Urinary bladder (tissue), 4 donors: Measurements from ENCODE around the gene FGD4. TPM values are rescaled to one million over a fixed set of nuclear protein-coding genes. Genes with fewer than 3 reads are reported as not detected.

Experiments
- DNase-seq: peaks from one replicate; pipeline ENCODE4 v3.0.0-alpha.2; 2015; ENCODE audit errors: extremely low spot score
- H3K27ac ChIP-seq: one replicate; pipeline ENCODE4 v1.5.1; 2013; ENCODE audit warnings: low read depth, mild to moderate bottlenecking, moderate library complexity
- H3K36me3 ChIP-seq: one replicate; pipeline ENCODE4 v1.6.1; 2013; ENCODE audit warnings: mild to moderate bottlenecking, moderate library complexity; ENCODE audit not compliant: insufficient read depth
- H3K4me1 ChIP-seq: one replicate; pipeline ENCODE4 v1.6.1; 2013; ENCODE audit warnings: mild to moderate bottlenecking, moderate library complexity; ENCODE audit not compliant: insufficient read depth
- H3K4me3 ChIP-seq: one replicate; pipeline ENCODE4 v1.5.1; 2013; ENCODE audit warnings: low read depth, low read length
- WGBS: extraction: QIAGEN DNeasy Blood & Tissue Kit; methylation state at CpG from one replicate; pipeline ENCODE4 v1.1.7; 2013; 5-methylcytosine and 5-hydroxymethylcytosine counted together
- polyA plus RNA-seq: library from polyadenylated mRNA; stranded (reverse); fragments of 200-250 nt; gene quantifications from one replicate; pipeline ENCODE4 v1.2.3, GENCODE V29; 2013
- total RNA-seq: library from RNA; depleted of rRNA; stranded (reverse); fragments of >200 nt; gene quantifications from one replicate; pipeline ENCODE4 v1.2.3, GENCODE V29; 2014
- donor health status: healthy with polysubstance abuse.
- donor health status: healthy.

FGD4 gene
- total and polyA plus RNA-seq, 2 donors, result 4.2 to 24.8 TPM

DNA sequence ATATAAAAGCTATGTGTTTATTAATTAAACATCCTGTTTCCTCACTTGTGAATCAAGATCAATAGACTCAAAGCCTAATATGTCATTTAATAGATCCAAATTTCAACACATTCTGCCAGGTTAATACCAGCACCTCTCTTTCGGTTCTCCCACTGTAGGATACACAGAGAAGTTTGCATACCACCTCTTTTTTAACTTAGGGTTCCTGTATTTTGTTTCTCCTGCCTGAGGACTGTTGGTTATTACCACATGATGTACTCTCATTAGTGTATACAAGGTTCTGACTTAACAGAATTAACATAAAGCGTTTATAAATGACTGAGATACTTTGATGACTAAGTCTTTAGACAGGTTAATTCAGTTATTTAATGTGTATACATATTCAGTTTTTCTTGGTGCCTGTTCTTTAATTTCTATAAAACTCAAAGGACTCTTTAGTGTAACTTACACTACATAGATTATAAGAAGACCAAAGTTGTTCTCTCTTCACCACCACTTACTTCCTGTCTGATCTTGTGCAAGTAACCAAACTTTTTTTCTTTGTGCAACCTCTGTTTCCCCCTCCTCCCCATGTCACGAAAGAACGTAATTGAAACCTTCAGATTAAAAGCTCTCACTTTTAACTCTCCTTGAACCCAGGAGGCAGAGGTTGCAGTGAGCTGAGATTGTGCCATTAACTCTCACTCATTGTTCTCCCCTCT, 190.0 kb downstream of the FGD4 start:
- no peak for DNase-seq
- Histone ChIP-seq H3K36me3 (peaks cover 2% of the 10 kb centered on the region), H3K27ac (no peak overlapping the region), H3K4me1 (no peaks in the 10 kb centered on the region), H3K4me3 (no peak overlapping the region)
- 68% methylated on average over 4 of the region's 4 CpGs for WGBS

DNA sequence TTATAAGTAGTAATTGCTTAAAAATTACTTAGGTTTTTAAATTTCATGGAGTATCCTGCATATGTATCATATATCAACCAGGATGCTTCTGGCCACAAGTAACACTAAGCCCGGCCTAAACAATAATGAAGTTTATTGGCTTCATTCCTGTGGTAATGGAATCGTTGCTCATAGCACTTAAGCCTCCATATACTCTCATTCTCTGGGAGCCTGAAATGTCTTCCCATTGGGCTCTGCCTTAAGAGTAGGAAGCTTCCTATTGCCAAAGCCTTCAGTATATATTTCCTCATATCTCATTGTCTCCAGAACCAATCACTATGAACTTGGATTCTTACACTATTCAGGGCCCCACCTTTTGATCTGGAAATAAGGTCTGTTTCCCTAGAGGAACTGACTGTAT, 195.9 kb downstream of the FGD4 start:
- Histone ChIP-seq H3K4me1 (no peaks in the 10 kb centered on the region), H3K27ac (no peak overlapping the region), H3K36me3 (peaks cover 2% of the 10 kb centered on the region), H3K4me3 (no peak overlapping the region)
- no peak for DNase-seq
- 48% methylated on average over 2 of the region's 2 CpGs for WGBS

DNA sequence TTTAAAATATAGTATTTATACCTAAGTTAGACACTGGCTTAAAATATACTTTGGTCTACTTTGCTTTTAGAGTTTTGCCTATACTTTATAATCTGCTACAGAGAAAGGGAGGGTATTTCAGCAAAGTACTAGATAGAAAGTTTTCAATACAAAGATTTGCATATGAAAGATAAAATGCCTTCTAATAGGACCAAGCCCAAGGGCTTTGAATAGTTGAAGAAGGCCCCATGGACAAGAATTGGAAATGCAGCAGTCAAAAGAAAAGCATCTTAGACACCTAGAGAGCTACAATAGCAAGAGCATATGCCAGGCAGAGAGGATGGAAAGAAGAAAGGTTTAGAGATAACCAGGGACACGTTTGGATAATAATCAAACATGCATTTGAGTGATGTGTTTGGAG, 196.7 kb downstream of the FGD4 start:
- no peak for DNase-seq

DNA sequence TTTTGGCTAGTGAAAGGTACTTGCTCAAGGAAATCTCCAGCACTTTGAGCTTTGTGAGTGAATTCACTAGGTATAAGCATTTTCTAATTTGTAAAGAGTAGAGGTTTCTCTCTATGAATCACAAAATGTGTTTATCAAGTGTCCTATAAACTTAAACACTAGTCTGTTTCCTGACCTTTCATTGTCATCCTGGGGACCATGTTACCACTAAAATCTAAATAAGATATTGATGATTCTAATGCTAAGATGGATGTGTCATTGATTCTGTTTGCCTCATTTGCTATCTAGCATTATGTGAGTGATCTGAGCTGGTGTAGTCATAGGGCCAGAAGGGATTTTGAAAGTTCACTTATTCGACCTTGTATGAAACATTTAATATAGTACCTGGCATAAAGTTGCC, 199.3 kb downstream of the FGD4 start:
- H3K4me3 ChIP-seq, result no peak overlapping the region
- H3K27ac ChIP-seq, result no peak overlapping the region
- no peak for DNase-seq
- no peaks in the 10 kb centered on the region for H3K36me3 ChIP-seq
- 89% methylated on average over 1 of the region's 1 CpG for WGBS
- H3K4me1 ChIP-seq, result no peaks in the 10 kb centered on the region

More for the DNA sequence above, 196.7 kb downstream of the FGD4 start:
- WGBS, result 38% methylated on average over 1 of the region's 1 CpG
- no peak overlapping the region for H3K27ac ChIP-seq
- H3K36me3 ChIP-seq, result no peaks in the 10 kb centered on the region
- H3K4me3 ChIP-seq, result no peak overlapping the region
- H3K4me1 ChIP-seq, result no peaks in the 10 kb centered on the region

DNA sequence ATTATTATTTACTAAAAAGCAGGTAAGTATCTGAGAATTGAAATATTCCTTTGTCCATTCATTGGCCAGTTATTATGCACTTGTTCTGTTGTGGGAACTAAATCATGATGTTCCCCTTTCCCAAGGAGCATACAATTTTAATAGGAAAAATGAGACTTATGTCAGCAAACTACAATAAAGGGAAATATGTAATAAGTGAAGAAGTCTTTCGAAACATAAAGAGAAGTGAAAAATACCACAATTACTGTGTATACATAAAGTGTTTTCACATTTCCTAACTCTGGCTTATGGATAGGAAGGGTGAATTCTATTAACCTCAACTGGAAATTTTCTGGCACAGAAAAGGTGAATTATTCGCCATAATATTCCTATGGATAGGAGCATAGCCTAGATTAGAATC, 201.3 kb downstream of the FGD4 start:
- Histone ChIP-seq H3K4me3 (no peak overlapping the region), H3K36me3 (no peaks in the 10 kb centered on the region), H3K27ac (no peak overlapping the region), H3K4me1 (no peaks in the 10 kb centered on the region)
- DNase-seq, result no peak
- 91% methylated on average over 2 of the region's 2 CpGs for WGBS

DNA sequence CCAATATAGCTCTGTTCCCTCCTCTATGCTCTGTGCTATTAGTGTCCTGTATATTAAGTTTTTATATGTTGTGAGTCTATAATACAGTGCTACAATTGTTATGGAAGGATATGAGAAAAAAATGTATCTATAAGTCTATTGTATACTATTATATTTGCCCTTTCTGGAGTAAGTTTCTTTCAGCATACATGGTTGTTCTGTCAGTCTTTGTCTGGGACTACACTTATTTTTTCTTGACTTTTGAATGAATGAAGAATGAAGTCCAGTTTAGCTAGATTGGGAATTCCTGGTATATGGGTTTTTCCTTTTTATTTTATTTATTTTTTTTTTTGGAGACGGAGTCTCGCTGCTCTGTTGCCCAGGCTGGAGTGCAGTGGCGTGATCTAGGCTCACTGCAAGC, 203.7 kb downstream of the FGD4 start:
- no peak overlapping the region for H3K4me3 ChIP-seq
- no peaks in the 10 kb centered on the region for H3K4me1 ChIP-seq
- H3K36me3 ChIP-seq, result no peaks in the 10 kb centered on the region
- WGBS, result 94% methylated on average over 3 of the region's 3 CpGs
- DNase-seq, result no peak
- H3K27ac ChIP-seq, result no peak overlapping the region

DNA sequence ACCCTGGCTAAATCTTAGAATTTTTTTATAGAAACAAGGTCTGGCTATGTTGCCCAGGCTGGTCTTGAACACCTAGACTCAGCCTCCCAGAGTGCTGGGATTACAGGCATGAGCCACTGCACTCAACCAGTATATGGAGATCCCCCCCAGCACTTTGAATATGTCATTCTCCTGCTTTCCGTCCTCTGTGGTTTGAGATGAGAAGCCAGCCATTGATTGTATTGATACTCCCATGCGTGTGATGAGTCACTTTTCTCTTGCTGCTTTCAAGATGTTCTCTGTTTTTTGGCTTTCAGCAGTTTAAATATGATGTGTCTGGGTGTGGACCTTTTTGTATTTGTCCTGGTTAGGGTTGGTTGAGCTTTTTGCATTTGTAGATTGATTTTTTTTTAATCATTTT, 204.5 kb downstream of the FGD4 start:
- Histone ChIP-seq H3K27ac (no peak overlapping the region), H3K4me3 (no peak overlapping the region), H3K36me3 (no peaks in the 10 kb centered on the region), H3K4me1 (no peaks in the 10 kb centered on the region)
- no peak for DNase-seq
- 82% methylated on average over 2 of the region's 2 CpGs for WGBS

DNA sequence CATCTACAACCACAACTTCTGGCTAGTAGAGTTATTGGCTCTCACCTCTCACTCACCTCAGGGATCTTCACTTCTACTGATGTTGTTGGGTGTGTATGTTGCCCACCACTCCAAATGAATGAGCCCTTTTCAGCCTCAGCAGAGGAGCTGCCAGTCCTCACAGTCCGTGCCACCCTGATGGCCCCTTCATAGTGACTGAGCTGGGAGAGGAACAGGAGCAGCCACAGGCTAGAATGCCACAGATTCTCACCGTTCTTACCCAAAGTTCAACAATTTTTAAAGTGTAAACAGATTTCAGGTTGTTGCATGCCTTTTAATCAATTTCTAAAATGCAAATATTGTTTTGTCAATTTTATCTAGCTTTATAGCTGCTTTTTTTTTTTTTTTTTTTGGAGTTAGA, 205.2 kb downstream of the FGD4 start:
- no peak overlapping the region for H3K27ac ChIP-seq
- no peaks in the 10 kb centered on the region for H3K36me3 ChIP-seq
- no peaks in the 10 kb centered on the region for H3K4me1 ChIP-seq
- DNase-seq, result no peak
- WGBS, result 68% methylated on average over 2 of the region's 2 CpGs
- H3K4me3 ChIP-seq, result no peak overlapping the region

DNA sequence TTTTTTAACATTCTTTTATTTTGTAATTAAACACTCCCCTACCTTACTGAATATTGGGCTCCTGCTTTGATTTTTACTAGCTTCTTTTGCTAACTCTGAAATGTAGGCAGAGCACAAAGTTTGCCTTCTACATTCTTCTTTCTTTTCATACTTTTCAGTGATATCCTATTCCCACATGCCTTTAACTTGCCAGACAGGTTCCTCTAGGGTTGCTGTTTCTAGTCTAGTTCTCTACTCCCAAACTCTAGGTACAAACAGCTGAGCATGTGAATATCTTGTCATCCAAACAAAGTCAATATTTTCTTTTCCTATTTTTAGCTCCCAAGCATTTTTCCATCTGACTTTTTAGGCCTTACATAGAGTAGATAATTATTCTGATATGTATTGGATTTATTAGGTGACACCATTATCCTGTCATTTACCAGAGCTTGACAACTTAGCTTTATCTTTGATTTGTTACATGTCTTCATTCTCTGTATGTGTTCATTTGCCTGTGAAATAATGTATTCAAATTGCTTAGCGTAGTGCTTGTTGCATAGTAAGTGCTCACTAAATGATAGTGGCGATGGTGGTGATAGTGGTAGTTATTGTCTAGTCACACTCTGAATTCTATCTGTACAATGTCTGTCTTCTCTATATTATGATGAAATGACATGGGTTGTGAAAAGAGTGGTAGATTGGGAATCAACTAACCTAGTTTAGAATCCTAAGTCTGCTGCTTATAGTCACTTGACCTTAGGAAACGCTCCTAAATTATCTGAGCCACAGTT, 206.2 kb downstream of the FGD4 start:
- no peak overlapping the region for H3K27ac ChIP-seq
- DNase-seq, result no peak
- H3K36me3 ChIP-seq, result no peaks in the 10 kb centered on the region
- 94% methylated on average over 3 of the region's 3 CpGs for WGBS
- no peaks in the 10 kb centered on the region for H3K4me1 ChIP-seq
- no peak overlapping the region for H3K4me3 ChIP-seq

DNA sequence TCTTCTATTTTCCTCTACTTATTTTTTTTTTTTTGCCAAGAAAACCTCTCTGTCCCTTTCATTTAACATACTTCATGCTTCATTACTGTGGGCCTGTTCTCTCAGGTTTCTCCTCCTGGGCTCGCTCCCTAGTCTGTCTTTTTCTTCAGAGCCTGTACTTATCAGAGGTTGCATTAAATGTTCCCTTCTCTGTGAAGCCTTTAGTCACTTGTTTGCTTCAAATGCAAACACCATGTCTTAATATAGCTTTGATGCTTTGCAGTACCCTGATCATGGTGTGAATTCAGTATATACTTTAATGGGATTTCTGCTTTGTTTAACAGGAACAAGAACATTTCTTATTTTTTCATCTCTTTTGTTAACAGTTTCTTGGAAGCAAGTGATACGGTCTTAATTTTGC, 207.1 kb downstream of the FGD4 start:
- Histone ChIP-seq H3K4me3 (no peak overlapping the region), H3K36me3 (no peaks in the 10 kb centered on the region), H3K27ac (no peak overlapping the region), H3K4me1 (no peaks in the 10 kb centered on the region)
- WGBS, result 56% methylated on average over 2 of the region's 2 CpGs
- no peak for DNase-seq

DNA sequence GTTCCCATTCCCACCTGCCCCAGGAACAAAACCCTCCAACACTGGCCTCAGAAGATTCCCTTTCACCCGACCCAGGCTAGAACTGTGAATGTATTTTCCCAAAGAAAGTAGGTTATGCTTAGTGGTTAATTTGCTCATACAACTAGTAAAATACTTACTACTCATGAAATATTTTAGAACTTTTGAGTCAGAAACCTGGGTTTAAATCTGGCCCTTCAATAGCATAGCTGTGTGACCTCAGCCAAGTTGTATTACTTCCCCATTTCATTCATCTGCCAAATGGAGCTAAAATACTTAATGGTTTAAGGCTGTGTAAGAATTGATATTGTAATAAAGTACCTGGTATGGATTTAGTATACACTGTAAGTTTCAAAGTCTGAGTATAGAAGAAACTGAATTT, 210.6 kb downstream of the FGD4 start:
- DNase-seq, result no peak
- whole genome bisulfite sequencing, result 95% methylated on average over 1 of the region's 1 CpG
- Histone ChIP-seq H3K27ac (no peak overlapping the region), H3K4me3 (no peak overlapping the region), H3K4me1 (no peaks in the 10 kb centered on the region), H3K36me3 (no peaks in the 10 kb centered on the region)

DNA sequence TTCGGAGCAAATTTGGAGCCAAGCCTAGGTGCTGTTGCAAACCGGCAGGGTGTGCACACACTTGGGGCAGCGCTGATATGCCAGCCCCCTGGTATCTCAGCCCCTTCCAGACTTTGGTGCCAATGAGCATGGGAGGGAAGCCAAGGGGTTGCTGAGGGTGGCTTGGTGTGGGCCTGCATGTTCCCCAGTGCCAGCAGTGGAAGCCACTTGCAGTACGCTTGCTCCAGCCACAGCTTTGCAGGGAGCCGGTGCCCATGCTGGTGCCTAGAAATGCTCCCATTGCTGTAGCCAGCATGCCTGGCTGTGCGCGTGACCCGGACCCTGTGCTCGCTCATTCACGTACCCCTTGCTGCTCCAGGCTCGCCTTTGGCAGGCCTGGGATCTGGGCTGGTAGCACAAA, 212.6 kb downstream of the FGD4 start:
- Histone ChIP-seq H3K4me3 (no peak overlapping the region), H3K36me3 (no peaks in the 10 kb centered on the region), H3K4me1 (no peaks in the 10 kb centered on the region), H3K27ac (no peak overlapping the region)
- WGBS, result 98% methylated on average over 11 of the region's 11 CpGs
- no peak for DNase-seq

DNA sequence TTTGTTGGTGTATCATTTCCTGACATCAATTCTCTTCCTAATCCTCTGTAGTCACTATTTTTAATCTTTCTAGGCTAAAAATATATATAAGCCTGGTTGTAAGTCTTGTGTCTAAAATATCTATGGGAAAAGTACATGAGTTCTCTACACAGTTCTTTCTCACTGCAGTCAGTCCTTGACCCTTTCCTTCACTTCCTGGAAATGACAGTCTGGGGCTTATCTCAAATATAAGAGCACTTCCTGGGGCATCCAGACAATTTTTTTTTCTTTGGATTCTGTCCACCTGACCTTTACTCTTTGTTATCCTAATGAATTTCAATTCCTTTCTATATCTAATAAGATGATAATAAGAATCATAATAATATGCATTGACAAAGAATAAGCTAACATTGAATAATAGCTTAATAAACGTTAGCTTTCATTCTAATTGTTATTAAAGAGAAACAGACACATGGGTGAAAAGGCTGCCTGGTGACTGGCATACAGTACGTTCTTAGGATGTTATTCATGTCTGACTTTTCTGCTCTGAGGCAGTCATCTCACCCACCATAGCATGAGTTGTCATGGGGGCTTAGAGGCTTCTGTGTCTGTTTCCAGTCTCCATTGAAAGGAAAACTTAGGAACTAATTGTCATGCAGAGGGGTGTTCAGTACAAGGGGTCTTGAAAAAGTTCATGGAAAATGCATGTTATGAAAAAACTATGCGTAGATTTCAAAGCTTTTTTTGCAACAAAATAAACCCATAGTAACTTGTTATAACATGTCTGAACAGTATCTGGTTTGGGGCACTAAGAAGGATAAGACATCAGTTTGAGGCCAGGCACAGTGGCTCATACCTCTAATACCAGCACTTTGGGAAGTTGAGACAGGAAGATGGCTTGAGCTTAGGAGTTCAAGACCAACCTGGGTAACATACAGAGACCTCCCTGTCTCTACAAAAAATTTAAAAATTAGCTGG, 213.6 kb downstream of the FGD4 start:
- H3K4me1 ChIP-seq, result no peaks in the 10 kb centered on the region
- H3K4me3 ChIP-seq, result no peak overlapping the region
- no peak overlapping the region for H3K27ac ChIP-seq
- no peak for DNase-seq
- 82% methylated on average over 3 of the region's 3 CpGs for WGBS
- H3K36me3 ChIP-seq, result no peaks in the 10 kb centered on the region
